HG02852 (cell line): ENCODE data around the gene ZNF230.

Experiments used
- ATAC-seq: cut with Tn5 transposase; IDR thresholded peaks from one replicate; pipeline ENCODE4 v1.9.1; 2021; ENCODE audit warnings: mild to moderate bottlenecking, moderate library complexity; ENCODE audit not compliant: unreplicated experiment

The ZNF230 gene

GRCh38 chr19:44032001-44032610, 29.3 kb downstream of the ZNF230 start:
- ATAC-seq, result no peak

- no peak for ATAC-seq
Observed at GRCh38 chr19:44042147-44042546, 39.4 kb downstream of the ZNF230 start.

GRCh38 chr19:44050740-44051649, 48.2 kb downstream of the ZNF230 start:
- ATAC-seq, result no peak

- ATAC-seq, result peak; percentile 65
Observed at GRCh38 chr19:44051650-44052402, 49.1 kb downstream of the ZNF230 start, which contains the start of gene ZNF223. Gene ZNF223 (plus strand): TSS chr19:44052036. CDS start chr19:44055177, 3,141 bp downstream.

- no peak for ATAC-seq
Observed at GRCh38 chr19:44055870-44056269, 53.1 kb downstream of the ZNF230 start.

- ATAC-seq, result no peak
Observed at GRCh38 chr19:44059229-44059628, 56.5 kb downstream of the ZNF230 start.

GRCh38 chr19:44061038-44061437, 58.3 kb downstream of the ZNF230 start:
- ATAC-seq, result no peak
